ENCODE data around the gene LAMB2. TPM values are rescaled to one million over a fixed set of nuclear protein-coding genes. Genes with fewer than 3 reads are reported as not detected.

Gene LAMB2
- total RNA-seq, 3 donors from 2014 or later = 411 to 700 (median 540) TPM

Other genes starting within 250 kb of the LAMB2 start
- gene SLC25A20, start 234.2 kb downstream of the LAMB2 start, total RNA-seq = 10 to 100 TPM; 24.7 to 37.3 (median 30.2) TPM
- 100 to 1,000 TPM in 1 of 3 donors, 10 to 100 TPM in 2; 70.7 to 111 (median 100.0) TPM for gene ARIH2, start 214.2 kb downstream of the LAMB2 start, total RNA-seq
- 10 to 100 TPM; 29.9 to 59.7 (median 58.7) TPM for gene P4HTM, start 142.8 kb downstream of the LAMB2 start, total RNA-seq
- gene WDR6, start 125.7 kb downstream of the LAMB2 start, total RNA-seq = 100 to 1,000 TPM in 2 of 3 donors, 10 to 100 TPM in 1; 57.9 to 143 (median 135) TPM
- 10 to 100 TPM; 27.5 to 48.4 (median 37.7) TPM for gene DALRD3, start 114.5 kb downstream of the LAMB2 start, total RNA-seq
- gene NDUFAF3, start 110.9 kb downstream of the LAMB2 start, total RNA-seq = 100 to 1,000 TPM; 151 to 171 (median 164) TPM
- gene IMPDH2, start 103.7 kb downstream of the LAMB2 start, total RNA-seq = 100 to 1,000 TPM; 123 to 216 (median 178) TPM
- gene QRICH1, start 39.0 kb downstream of the LAMB2 start, total RNA-seq = 100 to 1,000 TPM in 1 of 3 donors, 10 to 100 TPM in 2; 73.1 to 115 (median 99.3) TPM
- 100 to 1,000 TPM; 233 to 268 (median 252) TPM for gene QARS1, start 28.3 kb downstream of the LAMB2 start, total RNA-seq
- 10 to 100 TPM; 49.2 to 57.2 (median 56.2) TPM for gene USP19, start 12.2 kb downstream of the LAMB2 start, total RNA-seq
- gene CCDC71, start 33.3 kb upstream of the LAMB2 start, total RNA-seq = 10 to 100 TPM; 29.0 to 39.7 (median 31.8) TPM
- 100 to 1,000 TPM in 1 of 3 donors, 10 to 100 TPM in 2; 38.7 to 106 (median 46.2) TPM for gene KLHDC8B, start 38.5 kb upstream of the LAMB2 start, total RNA-seq
- 1 to 10 TPM; 4.2 to 5.1 (median 4.3) TPM for gene C3orf62, start 144.2 kb upstream of the LAMB2 start, total RNA-seq
- gene USP4, start 207.0 kb upstream of the LAMB2 start, total RNA-seq = 10 to 100 TPM; 26.3 to 32.8 (median 29.9) TPM
- gene GPX1, start 225.3 kb upstream of the LAMB2 start, total RNA-seq = 100 to 1,000 TPM; 205 to 653 (median 275) TPM